ENCODE results near the gene RENBP.
"Not testable (repeated sequence)": the region's sequence is repeated elsewhere in the genome, so short reads cannot be mapped to it uniquely, and the experiment has no call there.

The RENBP gene

GRCh38 chrX:153944140-153944799 is at the start of gene RENBP:
Gene RENBP (minus strand): TSS chrX:153944643. CDS start chrX:153944610, 33 bp downstream.
- DNase-seq (ENCODE audit: low read depth, low spot score): no peak

- no peak for DNase-seq (ENCODE audit: low read depth, low spot score)
These were observed 49.5 kb upstream of the RENBP start for GRCh38 chrX:153993978-153994377.

GRCh38 chrX:153993079-153993478 is 48.6 kb upstream of the RENBP start:
- no peak for DNase-seq (ENCODE audit: low read depth, low spot score)

- no peak for DNase-seq (ENCODE audit: low read depth, low spot score)
These were observed 47.7 kb upstream of the RENBP start for GRCh38 chrX:153992180-153992579.

GRCh38 chrX:153991013-153991580 is 46.7 kb upstream of the RENBP start:
- no peak for DNase-seq (ENCODE audit: low read depth, low spot score)

GRCh38 chrX:153989973-153990655 is 45.7 kb upstream of the RENBP start:
- no peak for DNase-seq (ENCODE audit: low read depth, low spot score)

- no peak for DNase-seq (ENCODE audit: low read depth, low spot score)
These were observed 44.0 kb upstream of the RENBP start for GRCh38 chrX:153988493-153988892.

- DNase-seq (ENCODE audit: low read depth, low spot score): no peak
These were observed 40.1 kb upstream of the RENBP start for GRCh38 chrX:153984351-153985178.

- no peak for DNase-seq (ENCODE audit: low read depth, low spot score)
These were observed 38.9 kb upstream of the RENBP start for GRCh38 chrX:153983321-153983801.

- no peak for DNase-seq (ENCODE audit: low read depth, low spot score)
These were observed 37.5 kb upstream of the RENBP start for GRCh38 chrX:153981771-153982533.

GRCh38 chrX:153981231-153981630 is 36.8 kb upstream of the RENBP start:
- DNase-seq (ENCODE audit: low read depth, low spot score): no peak

GRCh38 chrX:153980394-153980793 is 36.0 kb upstream of the RENBP start:
- DNase-seq (ENCODE audit: low read depth, low spot score): not testable (repeated sequence)

- DNase-seq (ENCODE audit: low read depth, low spot score): no peak
These were observed 30.4 kb upstream of the RENBP start for GRCh38 chrX:153974726-153975286.

- no peak for DNase-seq (ENCODE audit: low read depth, low spot score)
These were observed 29.7 kb upstream of the RENBP start for GRCh38 chrX:153974003-153974725.

- no peak for DNase-seq (ENCODE audit: low read depth, low spot score)
These were observed 28.9 kb upstream of the RENBP start for GRCh38 chrX:153973127-153974002.

- peak; percentile 72 for DNase-seq (ENCODE audit: low read depth, low spot score)
These were observed 28.1 kb upstream of the RENBP start, which contains the start of gene TMEM187 for GRCh38 chrX:153972368-153973126. Gene TMEM187 (plus strand): TSS chrX:153972754. CDS start chrX:153982063, 9,309 bp downstream.

- peak; percentile 79 for DNase-seq (ENCODE audit: low read depth, low spot score)
These were observed 27.3 kb upstream of the RENBP start, which contains the start of gene HCFC1 for GRCh38 chrX:153971450-153972367. Gene HCFC1 (minus strand): TSS chrX:153971818. CDS start chrX:153970840, 978 bp downstream.
